Ovary (tissue), 3 donors: ENCODE data around the gene PPARD.

Experiments
- EP300 ChIP-seq: sonication (generic); formaldehyde crosslinking; IDR thresholded peaks from one replicate; pipeline ENCODE4 v1.6.1; 2017; ENCODE audit warnings: antibody characterized with exemption
- TF ChIP-seq, protein P1 (sequence below), 3 donors: fragments of 450-650 bp in 2 of 3; fragments of 200-600 bp in 1 of 3; IDR thresholded peaks; one replicate each; pipeline versions ENCODE4 v1.5.1 to v1.8.0; 2016 to 2022; ENCODE audit warnings: antibody characterized with exemption in 3 of 3, mild to moderate bottlenecking in 1 of 3
- donor health status: DM: no; HTN: no; CAD: no.

DNA sequence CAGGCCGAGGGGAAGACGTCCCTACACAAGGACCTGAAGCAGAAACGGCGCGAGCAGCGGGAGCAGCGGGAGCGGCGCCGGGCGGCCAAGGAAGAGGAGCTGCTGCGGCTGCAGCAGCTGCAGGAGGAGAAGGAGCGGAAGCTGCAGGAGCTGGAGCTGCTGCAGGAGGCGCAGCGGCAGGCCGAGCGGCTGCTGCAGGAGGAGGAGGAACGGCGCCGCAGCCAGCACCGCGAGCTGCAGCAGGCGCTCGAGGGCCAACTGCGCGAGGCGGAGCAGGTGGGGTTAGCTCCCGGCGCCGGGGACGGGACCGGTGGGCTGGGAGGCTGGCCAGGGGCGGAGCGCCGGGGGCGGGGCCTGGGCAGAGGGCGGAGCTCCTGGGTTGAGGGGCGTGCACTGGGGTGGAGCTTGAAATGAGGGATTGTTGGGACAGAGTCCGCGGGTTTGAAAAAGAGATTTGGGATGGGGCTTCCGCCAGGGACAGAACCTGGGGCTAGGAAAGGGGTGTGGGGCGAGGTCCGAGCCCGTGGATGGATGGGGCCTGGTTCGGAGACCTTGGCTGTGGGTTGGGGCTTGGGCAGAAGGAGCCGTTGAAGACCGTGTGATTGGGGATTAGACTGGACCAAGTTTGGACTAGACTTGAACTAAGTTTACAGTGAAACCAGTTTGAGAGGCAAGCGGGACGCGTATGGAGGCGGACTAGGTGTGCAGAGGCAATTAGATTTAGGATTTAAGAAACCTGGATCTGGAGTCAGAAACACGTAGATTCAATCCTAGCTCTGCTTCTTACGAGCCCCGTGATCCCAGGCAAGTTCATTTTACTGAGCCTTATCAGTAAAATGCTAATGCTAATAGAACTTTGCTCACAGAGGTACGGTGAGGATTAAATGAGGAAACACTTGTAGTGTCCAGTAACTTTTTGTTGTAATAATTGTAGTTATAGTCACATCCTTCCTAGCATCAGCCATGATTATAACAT lies 23.9 kb upstream of the PPARD start:
- TF ChIP-seq EP300, result no peak
- TF ChIP-seq, protein P1, sequence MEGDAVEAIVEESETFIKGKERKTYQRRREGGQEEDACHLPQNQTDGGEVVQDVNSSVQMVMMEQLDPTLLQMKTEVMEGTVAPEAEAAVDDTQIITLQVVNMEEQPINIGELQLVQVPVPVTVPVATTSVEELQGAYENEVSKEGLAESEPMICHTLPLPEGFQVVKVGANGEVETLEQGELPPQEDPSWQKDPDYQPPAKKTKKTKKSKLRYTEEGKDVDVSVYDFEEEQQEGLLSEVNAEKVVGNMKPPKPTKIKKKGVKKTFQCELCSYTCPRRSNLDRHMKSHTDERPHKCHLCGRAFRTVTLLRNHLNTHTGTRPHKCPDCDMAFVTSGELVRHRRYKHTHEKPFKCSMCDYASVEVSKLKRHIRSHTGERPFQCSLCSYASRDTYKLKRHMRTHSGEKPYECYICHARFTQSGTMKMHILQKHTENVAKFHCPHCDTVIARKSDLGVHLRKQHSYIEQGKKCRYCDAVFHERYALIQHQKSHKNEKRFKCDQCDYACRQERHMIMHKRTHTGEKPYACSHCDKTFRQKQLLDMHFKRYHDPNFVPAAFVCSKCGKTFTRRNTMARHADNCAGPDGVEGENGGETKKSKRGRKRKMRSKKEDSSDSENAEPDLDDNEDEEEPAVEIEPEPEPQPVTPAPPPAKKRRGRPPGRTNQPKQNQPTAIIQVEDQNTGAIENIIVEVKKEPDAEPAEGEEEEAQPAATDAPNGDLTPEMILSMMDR (IDR thresholded peaks at IDR 0.05), result no peak
